ENCODE measurements around the gene KIFC3.
"Not testable (repeated sequence)": the region's sequence is repeated elsewhere in the genome, so short reads cannot be mapped to it uniquely, and the experiment has no call there.

KIFC3 gene

DNA sequence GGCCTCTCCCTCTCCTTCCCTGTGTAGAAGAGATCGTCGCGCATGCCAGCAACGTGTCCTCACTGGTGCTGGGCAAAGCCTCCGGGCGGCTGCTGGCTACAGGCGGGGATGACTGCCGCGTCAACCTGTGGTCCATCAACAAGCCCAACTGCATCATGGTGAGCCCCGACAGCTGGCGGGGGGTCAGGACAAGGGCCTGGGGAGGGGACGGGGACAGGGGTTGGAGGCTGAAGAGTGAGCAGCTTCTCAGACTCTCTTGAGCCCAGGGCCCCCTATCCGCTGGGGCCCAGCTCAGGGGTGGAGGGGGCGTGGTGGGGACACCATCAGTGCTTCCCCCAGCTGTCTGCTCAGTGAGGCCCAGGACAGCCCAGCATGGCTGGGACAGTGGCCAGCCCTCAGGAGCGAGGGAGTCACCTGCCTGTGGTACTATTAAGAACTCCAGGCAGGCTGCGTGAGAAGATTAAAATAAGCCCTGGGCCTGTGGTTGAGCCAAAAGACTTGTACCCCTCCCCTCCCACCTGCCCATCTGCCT lies 60.6 kb downstream of the KIFC3 start:
- DNase-seq: no peak

DNA sequence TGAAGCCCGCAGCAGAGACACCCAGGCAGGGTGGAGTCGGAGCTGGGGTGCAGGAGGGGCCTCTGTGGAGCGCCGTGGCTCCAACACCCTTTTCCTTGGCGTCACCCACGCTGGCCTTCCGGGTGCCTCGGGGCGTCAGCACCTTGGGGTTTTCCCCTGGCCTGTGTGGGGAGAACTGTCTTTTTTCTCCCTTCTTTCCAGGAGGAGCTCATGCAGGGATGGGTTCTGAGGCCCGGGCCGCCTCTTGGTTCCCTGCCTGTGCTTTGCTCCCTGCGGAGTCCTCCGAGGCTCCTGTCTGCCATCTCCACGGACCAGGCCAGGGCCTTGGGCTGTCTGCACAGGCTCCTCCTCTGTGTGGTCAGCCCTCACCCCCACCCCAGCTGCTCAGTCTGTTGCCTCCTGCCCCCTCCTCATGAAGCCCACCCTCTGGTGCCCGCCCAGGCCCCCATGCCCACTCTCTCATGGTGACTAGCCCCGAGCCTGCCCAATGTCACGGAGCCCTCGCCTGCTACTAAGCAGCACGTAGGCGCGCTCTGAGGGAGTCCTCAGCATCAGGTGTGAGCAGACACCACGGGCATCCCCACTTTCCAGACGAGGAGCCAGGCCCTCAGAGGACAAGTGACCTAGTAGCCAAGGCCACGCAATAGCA lies 61.7 kb downstream of the KIFC3 start:
- DNase-seq: no peak

DNA sequence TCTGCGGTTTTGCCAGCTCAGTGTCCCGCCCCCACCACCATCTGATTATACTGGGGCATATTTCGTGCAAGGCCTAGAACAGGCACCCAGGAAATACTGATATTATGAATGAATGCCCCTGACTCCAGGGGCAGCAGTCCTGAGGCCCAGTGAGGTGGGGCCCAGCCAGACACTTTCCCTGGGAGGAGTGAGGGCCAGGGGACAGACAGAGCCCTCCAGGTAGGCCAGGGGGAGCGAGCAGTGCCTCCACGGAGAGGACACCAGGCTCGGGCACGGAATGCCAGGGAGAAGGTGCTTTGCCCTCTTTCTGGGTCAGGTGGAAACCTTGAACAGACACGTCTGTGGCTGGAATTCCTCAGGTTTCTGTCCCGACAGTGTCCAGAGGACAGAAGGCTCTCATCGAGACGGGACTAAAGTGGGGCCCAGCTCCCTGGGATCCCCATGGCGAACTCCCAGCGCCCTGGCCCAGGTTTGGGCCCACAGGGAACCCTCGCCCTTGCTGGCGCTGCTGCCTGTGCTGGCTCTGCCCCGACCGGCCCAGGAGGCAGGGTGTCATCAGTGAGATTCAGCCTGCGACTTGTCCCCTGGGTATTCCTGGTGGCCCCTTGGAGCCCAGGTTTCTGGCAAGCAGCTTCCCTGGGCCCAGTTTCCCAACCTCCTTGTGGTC lies 62.4 kb downstream of the KIFC3 start:
- DNase-seq: no peak

DNA sequence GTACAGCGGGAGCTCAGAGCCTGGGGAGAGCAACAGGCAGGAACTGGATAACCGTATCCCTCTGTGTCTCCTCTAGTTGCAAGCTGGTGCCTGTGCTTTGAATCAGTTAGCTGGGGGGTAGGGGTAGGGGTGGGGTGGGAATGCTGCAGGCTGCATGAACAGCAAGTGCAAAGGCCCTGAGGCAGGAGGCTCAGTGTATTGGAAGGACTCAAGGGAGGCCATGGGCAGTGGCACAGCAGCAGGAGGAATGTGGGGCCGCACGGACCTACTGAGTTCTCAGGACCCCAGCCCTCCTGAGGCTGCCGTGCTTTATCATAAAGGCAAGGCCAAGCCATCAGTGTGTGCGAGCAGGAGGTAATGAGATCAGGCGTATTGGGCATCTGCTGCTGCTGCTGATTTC lies 63.4 kb downstream of the KIFC3 start:
- DNase-seq: no peak

DNA sequence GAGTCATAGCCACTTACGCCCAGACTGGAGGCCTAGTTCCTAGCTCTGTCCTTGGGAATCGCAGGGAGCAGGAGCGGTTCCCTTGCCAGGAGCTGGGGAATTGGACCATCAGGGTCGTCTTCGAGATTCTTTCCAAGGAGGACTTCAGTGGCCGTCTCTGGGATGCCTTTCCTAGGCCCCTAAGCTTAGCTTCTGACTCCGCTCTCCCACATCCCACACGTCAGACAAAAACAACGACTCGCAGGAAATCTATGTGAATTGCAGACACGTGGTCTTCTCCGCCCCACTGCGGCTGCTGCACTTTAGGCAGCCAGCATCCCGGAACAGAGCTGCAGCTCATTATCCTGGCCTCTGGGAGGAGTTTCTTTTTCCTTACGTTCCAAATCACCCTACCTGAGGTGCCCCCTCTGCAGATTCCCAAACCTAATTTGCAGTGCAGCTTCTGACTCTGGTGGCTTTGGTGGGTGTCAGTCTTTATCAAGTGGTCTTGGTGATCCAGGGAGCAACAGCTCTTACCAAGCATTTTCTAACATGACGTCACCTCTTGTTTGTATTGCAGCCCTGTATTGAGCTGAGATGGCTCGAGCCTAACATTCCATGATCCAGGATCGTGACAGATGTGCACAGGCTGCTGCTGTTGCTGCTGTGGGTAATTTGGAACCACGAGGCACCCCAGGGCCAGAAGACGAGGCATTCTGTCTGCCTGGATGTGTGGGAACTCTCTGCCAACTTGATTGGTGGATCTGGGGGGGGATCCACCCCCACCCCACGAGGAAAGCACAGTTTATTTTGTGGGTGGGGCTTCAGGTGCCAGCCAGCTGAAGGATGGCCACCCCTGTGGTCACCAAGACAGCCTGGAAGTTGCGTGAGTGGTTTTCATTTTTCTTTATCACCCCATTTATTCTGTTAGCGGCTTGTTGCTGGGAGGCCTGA lies 65.6 kb downstream of the KIFC3 start:
- DNase-seq: peak in 31 of 56 donors; percentile 10 to 63 (median 31)

DNA sequence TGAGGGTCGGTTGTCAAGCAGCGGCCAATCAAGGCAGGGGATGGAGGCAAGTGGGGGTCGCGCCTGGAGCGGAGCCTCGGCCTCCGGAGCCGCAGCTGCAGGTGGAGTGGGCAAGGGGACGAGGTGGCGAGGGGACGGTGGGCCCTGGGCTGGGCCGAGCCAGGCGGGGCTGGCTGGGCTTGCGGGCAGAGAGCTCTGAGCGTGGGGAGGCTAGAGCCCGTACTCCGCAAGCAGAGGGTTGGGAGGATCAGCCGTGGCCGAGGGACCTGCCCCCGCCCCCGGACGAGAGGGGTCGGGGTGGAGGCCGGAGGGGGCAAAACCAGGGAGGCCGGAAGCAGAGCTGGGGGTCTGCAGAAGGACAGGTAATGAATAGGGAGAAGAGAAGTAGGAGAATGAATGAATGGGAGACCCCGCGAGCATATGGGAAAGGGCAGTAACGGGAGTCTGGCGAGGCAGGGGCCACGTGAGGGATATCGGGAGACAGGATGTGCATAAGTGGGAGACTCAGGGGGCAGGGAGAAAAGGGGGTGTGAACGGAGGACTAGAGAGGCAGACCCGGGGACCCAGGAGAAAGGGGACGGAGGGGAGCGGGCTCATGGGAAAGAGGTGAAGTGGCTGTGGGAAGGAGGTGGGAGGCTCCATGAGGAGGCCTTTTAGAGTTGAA lies 66.4 kb downstream of the KIFC3 start, which contains the start of gene KATNB1:
KATNB1 (plus strand) TSS at position 16 of the 664 bp plus-strand sequence. CDS start 1,474 bp downstream, outside the sequence.
- no peak for DNase-seq

DNA sequence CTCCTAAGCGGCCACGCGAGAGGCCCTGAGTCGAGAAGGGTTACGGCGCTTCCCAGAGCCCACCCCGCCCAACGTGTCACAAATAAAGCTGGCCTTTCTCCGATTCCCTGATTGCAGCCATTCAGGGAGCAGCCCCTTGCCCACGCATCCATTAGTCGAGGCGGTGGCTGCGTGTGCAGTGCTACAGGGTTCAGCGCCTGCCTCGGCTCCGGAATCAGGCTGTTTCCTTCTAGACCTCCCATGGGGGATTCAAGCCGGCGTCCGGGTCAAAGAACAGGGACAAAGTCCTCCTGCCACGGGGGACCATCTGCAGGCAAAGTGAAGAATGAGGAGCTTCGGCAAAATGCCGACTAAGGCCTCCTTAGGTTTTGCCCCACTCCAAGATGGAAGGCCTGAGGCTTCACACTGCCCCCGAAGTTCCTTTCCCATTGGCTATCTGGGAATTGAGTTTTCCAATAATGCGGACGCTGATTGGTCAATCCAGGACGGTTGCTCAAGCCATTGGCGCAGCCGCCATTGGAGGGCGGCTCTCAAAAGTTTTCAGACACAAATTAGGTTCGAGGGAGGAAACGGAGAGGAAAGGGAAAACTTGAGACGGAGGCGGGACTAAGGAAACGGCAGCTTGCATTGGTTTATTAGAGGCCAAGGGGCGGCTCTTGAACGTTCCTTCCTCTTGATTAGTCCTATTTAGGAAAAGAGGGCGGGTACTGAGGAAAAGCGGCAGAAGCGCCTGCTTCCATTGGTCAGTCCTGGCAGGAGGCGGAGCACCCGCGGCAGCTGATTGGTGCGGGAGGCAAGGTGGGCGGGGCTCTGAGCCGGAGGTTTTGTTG lies 67.2 kb downstream of the KIFC3 start:
- peak; percentile 92 to 100 (median 99) for DNase-seq

DNA sequence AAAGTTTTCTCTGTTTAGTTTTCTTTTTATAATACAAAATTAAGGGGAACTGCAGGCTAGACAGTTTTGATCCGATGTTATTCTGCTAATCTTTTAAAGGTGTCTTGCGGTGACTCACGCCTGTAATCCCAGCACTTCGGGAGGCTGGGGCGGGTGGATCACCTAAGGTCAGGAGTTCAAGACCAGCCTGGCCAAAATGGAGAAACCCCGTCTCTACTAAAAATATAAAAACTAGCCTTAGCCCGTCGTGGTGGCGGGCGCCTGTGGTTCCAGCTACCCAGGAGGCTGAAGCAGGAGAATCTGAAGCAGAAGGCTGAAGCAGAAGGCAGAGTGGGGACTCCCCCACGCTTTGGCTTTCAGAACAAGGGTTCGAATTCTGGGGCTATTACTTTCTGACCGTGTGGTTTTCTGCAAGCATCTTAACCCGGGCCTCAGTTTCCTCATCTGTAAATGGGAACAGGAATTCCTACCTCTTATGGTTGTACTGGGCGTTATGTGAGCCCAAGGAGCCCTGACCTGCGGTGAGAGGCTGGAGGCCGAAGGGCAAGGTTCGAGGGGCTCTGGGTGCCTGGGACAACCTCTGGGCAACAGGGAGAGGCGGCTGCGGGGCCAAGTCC lies 67.9 kb downstream of the KIFC3 start:
- DNase-seq: no peak

DNA sequence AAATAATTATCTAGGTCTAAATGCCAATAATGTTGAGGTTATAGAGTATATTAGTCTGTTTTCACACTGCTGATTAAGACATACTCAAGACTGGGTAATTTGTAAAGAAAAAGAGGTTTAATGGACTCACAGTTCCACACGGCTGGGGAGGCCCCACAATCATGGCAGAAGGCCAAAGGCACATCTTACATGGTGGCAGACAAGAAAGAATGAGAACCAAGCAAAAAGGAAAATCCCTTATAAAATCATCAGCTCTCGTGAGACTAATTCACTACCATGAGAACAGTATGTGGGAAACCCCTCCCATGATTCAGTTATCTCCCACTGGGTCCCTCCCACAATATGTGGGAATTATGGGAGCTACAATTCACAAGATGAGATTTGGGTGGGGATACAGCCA lies 69.6 kb downstream of the KIFC3 start:
- no peak for DNase-seq

DNA sequence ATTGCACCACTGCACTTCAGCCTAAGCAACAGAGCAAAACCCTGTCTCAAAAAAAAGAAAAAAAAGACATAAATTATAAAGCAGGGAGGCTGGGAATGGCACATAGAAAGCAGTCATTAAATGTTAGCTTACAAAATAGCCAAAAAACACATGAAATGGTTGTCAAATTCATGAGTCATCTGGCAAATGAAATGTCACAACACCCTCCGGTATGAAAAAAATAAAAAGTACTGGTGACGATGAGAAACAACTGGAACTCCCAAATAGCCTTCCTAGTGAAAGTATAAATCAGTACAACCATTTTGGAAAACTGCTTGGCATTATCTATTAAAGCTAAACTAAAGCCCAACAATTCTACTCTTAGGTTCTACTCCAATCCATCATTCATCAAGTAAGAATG lies 70.3 kb downstream of the KIFC3 start:
- DNase-seq: no peak

DNA sequence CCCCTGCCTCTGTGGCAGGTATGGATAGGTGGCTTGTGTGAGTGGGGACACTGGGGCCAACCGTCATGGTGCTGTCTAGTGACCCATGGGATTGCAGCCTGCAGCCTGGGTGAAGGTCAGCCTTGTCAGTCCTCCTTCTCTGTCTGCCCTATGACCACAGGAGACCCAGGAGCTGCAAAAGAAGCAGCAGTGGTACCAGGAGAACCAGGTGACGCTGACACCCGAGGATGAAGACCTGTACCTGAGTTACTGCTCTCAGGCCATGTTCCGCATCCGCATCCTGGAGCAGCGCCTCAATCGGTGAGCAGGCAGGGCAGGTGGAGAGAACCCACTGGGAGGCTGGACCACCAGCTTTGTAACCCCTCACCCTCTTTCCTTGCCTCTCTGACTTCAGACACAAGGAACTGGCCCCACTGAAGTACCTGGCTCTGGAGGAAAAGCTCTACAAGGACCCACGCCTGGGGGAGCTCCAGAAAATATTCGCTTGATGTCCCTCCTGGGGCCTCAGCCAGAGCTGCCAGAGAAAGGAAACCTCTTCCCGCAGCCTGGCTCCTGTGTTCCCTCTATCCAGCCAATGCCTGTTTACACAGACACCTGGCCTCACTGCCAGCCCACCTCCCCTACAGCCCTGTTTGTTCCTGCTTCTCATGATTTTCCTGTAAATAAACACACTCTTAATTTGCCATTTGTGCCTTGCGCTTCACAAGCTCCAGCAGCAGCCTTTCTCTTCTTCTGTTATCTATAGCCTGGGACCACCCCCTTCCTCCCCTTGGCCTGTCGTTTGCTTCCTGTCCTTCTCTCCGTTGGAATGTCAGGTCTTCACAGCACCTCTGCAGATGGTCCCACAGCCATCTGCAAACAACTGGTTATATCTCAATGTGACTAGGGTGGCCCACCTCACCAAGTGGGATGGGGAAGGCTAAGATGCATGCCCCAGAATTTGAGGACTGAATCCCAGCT lies 71.2 kb downstream of the KIFC3 start:
- DNase-seq: no peak

DNA sequence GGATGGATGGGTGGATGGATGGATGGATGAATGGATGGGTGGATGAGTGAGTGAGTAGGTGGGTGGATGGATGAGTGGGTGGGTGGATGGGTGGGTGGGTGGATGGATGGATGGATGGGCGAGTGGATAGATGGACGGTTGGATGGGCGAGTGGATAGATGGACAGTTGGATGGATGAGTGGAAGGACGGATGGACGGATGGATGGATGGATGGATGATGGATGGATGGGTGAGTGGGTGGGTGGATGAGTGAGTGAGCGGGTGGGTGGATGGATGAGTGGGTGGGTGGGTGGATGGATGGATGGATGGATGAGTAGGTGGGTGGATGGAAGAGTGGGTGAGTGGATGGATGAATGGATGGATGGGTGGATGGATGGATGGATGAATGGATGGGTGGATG lies 72.4 kb downstream of the KIFC3 start:
- DNase-seq: not testable (repeated sequence)

DNA sequence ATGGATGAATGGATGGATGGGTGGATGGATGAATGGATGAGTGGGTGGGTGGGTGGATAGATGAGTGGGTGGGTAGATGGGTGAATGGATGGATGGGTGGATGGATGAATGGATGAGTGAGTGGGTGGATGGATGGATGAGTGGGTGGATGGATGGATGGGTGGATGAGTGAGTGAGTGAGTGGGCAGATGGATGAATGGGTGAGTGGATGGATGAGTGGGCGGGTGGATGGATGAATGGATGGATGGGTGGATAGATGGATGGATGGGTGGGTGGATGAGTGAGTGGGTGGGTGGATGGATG lies 73.2 kb downstream of the KIFC3 start:
- no peak for DNase-seq

DNA sequence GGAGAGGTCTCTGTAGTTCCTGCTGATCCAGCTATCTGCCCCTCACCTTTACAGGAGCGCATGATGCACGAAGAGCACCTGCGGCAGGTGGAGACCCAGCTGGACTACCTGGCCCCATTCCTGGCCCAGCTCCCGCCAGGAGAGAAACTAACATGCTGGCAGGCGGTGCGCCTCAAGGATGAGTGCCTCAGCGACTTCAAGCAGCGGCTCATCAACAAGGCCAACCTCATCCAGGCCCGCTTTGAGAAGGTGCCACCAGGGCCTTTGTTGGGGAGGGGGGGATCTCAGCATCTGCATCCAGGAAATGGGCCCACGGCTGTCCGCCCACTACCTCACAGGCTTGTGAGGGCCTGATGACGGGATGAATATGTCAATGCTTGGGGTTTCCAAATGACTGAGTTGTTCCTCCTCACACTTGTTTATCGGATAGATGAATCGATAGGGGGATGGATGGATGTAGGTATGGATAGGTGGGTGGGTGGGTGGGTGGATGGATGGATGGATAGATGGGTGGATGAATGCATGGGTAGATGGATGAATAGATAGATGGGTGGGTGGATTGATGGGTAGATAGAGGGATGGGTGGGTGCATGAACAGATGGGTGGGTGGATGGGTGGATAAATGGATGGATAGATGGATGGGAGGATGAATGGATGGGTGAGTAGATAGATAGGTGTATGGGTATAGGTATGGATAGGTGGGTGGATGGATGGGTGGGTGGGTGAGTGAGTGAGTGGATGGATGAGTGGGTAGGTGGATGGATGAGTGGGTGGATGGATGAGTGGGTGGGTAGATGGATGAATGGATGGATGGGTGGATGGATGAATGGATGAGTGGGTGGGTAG lies 73.7 kb downstream of the KIFC3 start:
- DNase-seq: no peak

DNA sequence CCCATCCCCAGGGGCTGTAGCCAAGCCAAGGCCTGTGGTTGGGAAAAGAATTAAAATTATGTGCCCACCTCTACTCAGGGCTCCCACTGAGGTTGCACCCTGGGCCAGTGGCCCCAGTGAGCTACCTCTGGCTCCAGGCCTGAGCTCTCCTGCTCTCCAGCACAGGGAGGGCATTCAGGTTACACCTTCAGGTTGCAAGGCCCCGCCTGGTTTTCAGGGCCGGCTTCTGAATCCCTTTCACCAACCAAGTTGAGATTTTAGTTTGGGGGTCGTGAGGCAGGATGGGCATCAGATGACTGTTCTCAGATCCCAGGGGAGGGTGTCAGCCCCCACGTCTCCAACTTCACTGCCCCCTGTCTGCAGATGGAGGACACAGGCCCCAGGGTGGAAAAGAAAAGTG lies 74.7 kb downstream of the KIFC3 start:
- no peak for DNase-seq

DNA sequence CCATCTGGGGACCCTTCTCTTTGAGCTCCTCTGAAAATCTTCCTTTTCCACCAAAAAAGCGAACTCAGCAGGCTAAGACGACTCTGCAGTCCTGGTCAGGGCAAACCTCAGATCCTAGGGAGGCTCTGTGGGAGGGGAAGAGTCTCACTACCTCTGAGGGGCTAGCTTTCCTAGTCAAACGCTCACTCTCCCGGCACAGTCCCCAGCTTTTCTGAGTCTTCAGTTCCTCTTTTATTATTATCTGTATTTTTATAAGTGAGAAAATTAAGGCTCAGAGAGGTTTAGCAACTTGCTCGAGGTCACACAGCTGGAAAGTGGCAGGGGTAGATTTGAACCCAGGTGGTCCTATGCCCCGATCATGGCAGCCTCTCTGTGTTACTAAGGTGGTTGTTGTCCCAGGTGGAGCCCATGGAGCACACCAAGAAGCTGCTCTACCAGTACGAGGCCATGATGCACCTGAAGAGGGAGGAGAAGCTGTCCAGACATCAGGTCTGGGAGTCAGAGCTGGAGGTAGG lies 75.8 kb downstream of the KIFC3 start:
- DNase-seq: no peak

DNA sequence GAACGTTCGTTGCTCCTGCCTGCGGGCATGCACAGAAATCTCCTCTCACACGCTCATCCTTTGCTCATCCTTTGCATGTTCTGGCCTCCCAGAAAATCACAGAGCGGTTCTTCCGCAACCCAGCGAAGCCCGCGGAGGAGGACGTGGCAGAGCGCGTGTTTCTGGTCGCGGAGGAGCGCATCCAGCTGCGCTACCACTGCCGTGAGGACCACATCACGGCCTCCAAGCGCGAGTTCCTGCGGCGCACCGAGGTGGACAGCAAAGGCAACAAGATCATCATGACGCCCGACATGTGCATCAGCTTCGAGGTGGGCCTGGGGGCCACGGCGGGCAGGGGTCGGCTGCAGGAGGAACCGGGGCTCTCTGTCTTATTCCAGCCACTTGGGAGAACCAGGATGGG lies 76.3 kb downstream of the KIFC3 start:
- DNase-seq: no peak

DNA sequence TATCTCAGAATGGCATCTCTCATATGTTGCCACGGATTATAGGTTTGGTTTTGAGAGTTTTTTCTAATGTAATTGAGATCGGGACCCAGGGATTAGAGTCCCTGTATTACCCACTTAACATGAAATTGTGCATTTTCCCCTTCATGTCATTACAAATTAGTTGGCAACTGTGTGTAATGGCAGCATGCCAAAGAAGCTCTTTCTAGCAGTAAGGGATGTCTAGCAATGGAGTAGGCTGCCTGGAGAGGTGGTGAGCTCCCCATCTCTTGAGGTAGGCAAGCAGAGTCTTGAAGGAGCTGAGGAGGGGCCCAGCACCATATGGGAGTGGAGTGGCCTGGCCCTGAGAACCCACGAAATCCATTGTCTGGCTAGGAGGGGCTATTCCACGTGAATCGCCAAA lies 76.7 kb downstream of the KIFC3 start:
- no peak for DNase-seq
